Measurements from ENCODE around the gene FBXL7.

- TF ChIP-seq, protein P1, sequence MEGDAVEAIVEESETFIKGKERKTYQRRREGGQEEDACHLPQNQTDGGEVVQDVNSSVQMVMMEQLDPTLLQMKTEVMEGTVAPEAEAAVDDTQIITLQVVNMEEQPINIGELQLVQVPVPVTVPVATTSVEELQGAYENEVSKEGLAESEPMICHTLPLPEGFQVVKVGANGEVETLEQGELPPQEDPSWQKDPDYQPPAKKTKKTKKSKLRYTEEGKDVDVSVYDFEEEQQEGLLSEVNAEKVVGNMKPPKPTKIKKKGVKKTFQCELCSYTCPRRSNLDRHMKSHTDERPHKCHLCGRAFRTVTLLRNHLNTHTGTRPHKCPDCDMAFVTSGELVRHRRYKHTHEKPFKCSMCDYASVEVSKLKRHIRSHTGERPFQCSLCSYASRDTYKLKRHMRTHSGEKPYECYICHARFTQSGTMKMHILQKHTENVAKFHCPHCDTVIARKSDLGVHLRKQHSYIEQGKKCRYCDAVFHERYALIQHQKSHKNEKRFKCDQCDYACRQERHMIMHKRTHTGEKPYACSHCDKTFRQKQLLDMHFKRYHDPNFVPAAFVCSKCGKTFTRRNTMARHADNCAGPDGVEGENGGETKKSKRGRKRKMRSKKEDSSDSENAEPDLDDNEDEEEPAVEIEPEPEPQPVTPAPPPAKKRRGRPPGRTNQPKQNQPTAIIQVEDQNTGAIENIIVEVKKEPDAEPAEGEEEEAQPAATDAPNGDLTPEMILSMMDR (IDR thresholded peaks at IDR 0.05): no peak
- no peak for TF ChIP-seq POLR2A (IDR thresholded peaks at IDR 0.05)
Observed at GRCh38 chr5:15571081-15571480, 71.1 kb downstream of the FBXL7 start.

Measured in right lobe of liver (tissue), 4 donors.